Activated CD4-positive, alpha-beta memory T cell treated with anti-CD3 and anti-CD28 coated beads, Interleukin-2, amount 10 ng/mL, durations not matched to agents 7 days and 5 days (primary cell): ENCODE data around the gene GSC2. TPM values are rescaled to one million over a fixed set of nuclear protein-coding genes. Genes with fewer than 3 reads are reported as not detected.

ENCODE experiments used
- CTCF ChIA-PET: fragments of 350-600 bp; sonication (Branson Sonifier 250); formaldehyde crosslinking; loops from one replicate; lab custom pipeline; 2021; ENCODE audit warnings: antibody characterized with exemption, inconsistent platforms; lab: Charles Lee
- POLR2A ChIA-PET: fragments of 350-600 bp; sonication (Branson Sonifier 250); formaldehyde crosslinking; loops from one replicate; lab custom pipeline; 2021; ENCODE audit warnings: antibody characterized with exemption; lab: Charles Lee
- DNase-seq: peaks from one replicate; pipeline ENCODE4 v3.0.0-alpha.2; 2020
- H3K27ac Mint-ChIP-seq: one replicate; pipeline ENCODE4 v1.8.0; 2021; ENCODE audit warnings: mild to moderate bottlenecking, mixed read lengths
- H3K27me3 Mint-ChIP-seq: one replicate; pipeline ENCODE4 v1.8.0; 2021; ENCODE audit warnings: mixed read lengths
- H3K36me3 Mint-ChIP-seq: one replicate; pipeline ENCODE4 v1.8.0; 2021; ENCODE audit warnings: low read depth, mixed read lengths
- H3K4me1 Mint-ChIP-seq: one replicate; pipeline ENCODE4 v1.8.0; 2021; ENCODE audit warnings: mixed read lengths
- H3K4me3 Mint-ChIP-seq: one replicate; pipeline ENCODE4 v1.8.0; 2021; ENCODE audit warnings: mild to moderate bottlenecking, mixed read lengths
- H3K9me3 Mint-ChIP-seq: one replicate; pipeline ENCODE4 v1.8.0; 2021; ENCODE audit warnings: mixed read lengths
- total RNA-seq, 2 experiments: library from RNA; stranded (reverse); gene quantifications; one replicate each; pipeline ENCODE4 v1.2.3, GENCODE V29; 2021

GSC2 gene
- total RNA-seq, 2 experiments from 2014 or later = not detected

DNA sequence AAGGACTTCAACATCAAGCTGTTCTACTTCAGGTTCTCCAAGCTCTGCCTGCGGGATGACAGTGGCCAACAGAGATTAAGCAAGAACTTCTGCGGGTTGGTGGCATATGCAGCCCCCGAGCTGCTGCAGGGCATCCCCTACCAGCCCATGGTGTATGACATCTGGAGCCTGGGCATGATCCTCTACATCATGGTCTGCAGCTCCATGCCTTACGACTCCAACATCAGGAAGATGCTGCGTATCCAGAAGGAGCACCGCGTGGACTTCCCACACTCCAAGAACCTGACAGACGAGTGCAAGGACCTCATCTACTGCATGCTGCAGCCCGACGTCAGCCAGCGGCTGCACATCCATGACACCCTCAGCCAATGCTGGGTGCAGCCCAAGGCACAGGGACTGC is 25.1 kb downstream of the GSC2 start:
- Mint-ChIP-seq H3K4me1 (peaks cover 22% of the 10 kb centered on the region), H3K27ac (no peak overlapping the region), H3K9me3 (no peaks in the 10 kb centered on the region), H3K4me3 (no peak overlapping the region), H3K27me3 (no peaks in the 10 kb centered on the region), H3K36me3 (peaks cover 3% of the 10 kb centered on the region)
- POLR2A ChIA-PET = interaction anchor here (1.1 kb wide), 1 partner anchor 14 kb away, joined by 3 read pairs; no protein-coding TSS in a partner anchor
- no peak for DNase-seq
- CTCF ChIA-PET = no interaction called here

DNA sequence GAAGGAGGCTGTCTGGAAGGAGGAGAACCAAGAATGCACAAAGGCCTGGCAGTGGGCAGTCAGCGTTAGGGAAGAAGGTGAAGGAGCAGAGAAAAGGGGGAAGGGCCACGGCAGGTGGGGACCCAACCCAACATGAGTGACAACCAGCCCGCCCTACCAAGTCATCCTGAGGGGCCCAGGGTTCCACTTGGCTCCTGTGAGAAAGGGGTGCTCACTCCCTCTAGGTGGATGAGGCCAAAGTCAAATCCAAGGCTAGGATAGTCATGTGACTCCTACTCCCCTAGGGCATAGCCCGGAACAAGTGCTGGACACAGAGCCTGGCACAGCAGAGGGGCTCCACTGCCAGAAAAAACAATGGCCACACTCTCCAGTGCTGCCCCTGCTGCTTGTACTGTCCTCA is 25.7 kb downstream of the GSC2 start:
- Mint-ChIP-seq H3K36me3 (peaks cover 3% of the 10 kb centered on the region), H3K4me1 (peaks cover 27% of the 10 kb centered on the region), H3K4me3 (no peak overlapping the region), H3K27ac (no peak overlapping the region), H3K9me3 (no peaks in the 10 kb centered on the region), H3K27me3 (no peaks in the 10 kb centered on the region)
- POLR2A ChIA-PET = interaction anchor here (1.1 kb wide), 1 partner anchor 15 kb away, joined by 3 read pairs; no protein-coding TSS in a partner anchor
- CTCF ChIA-PET = no interaction called here
- DNase-seq = no peak

DNA sequence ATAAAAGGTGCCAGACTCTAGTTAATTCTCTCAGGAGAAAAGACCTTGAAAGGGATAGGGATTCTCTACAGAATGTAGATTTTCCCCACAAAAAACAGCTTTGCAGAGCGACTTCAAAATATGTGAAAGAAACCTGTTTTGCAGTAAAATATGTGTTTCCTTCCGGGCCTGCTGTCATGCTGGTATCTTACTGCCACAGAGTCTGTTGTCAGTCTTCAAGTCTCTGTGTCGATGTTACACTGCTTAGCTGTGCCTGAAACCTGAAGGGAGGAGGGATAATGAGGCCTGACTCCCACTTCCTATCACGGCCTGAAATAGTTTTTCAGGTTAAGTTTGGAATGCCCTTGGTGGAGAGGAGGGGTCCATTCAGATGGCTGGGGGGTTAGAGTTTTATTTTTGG is 26.2 kb downstream of the GSC2 start:
- Mint-ChIP-seq H3K36me3 (peaks cover 3% of the 10 kb centered on the region), H3K27me3 (no peaks in the 10 kb centered on the region), H3K27ac (no peak overlapping the region), H3K4me3 (no peak overlapping the region), H3K9me3 (no peaks in the 10 kb centered on the region), H3K4me1 (peaks cover 31% of the 10 kb centered on the region)
- ChIA-PET POLR2A (interaction anchor here (1.1 kb wide), 1 partner anchor 15 kb away, joined by 3 read pairs; no protein-coding TSS in a partner anchor), CTCF (interaction anchor here (3.5 kb wide), 1 partner anchor 21 kb away, joined by 17 read pairs; the partner anchor contains the start of gene ESS2)
- DNase-seq = no peak

DNA sequence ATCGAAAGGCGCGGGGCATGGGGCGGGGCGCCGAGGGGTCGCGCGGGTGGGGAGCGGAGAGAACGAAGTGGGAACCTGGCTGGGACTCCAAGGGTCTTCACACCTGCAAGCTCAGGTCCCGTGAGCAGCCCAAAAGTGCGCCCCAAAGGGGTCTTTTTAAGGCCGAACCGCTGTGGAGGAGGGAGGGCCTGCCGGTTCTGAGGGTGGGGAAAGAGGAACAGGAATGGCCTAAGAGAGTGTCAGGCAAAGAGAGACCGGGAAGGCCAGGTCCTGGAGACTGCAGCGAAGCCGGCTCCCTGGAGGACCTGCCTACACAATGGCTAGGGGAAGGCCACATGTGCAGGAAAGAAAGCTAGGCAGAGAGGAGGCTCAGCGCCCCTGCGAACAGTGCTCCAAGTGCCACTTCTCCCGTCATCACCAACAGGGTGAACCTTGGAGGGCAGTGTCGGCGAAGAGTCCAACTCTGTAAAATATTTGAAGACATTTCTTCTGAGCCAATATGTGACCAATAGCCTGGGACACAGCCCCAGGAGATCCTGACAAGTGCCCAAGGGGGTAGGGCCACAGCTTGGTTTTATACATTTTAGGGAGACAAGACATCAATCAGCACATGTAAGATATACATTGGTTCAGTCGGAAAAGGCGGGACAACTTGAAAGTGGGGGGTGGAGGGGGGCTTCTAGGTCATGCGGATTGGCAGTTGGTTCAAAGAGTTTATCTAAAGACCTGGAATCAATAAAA is 27.2 kb downstream of the GSC2 start:
- no peaks in the 10 kb centered on the region for H3K9me3 Mint-ChIP-seq

DNA sequence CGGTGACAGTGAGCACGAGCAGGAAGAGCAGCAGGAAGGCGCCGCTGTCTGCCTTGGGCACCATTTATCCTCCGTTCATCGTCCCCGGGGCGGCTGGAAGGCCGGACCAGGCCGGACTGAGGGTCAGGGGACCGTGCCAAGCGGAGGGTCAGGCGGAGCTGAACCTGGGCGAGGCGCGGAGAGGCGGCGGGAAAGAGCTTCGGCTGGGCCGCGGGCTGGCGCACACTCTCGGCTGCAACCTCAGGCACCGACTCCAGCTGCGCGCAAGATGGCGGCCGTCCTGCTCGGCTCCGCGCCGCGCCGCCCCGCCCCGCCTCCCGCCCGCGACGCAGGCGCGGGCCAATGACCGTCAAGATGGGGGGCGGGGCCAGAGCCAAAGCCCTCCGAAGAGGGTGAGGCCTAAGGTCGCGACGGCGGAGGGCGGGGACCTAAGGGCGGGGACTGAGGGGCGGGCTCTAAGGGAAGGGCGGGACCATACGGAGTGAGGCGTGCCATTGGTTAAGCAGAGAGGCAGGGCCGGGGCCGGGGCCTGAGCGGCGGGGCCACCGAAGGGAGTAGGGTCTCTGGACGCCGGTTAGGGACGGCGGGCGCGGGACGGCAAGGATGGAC is 27.8 kb downstream of the GSC2 start, which contains the start of gene DGCR2:
Gene DGCR2, minus strand, starts transcription at position 270 of the 609 bp plus-strand sequence. Its CDS starts 206 bp downstream, at position 64.
- H3K27me3 Mint-ChIP-seq = no peaks in the 10 kb centered on the region
- peak within 1 kb of the TSS; percentile 79 for H3K4me3 Mint-ChIP-seq
- H3K9me3 Mint-ChIP-seq = no peaks in the 10 kb centered on the region
- DNase-seq = peak; percentile 97
- peak within 1 kb of the TSS; percentile 62 for H3K27ac Mint-ChIP-seq
- CTCF ChIA-PET = interaction anchor here (2.5 to 3.5 kb wide), 2 partner anchors 11 to 22 kb away, joined by 10 to 17 read pairs; partner anchors contain the start of gene ESS2
- POLR2A ChIA-PET = interaction anchor here (0.6 to 2.8 kb wide), 10 partner anchors 11 to 357 kb away, joined by 3 to 41 read pairs (median 4); partner anchors contain the start of genes CDC45, CLTCL1, ESS2 and UFD1
- peaks cover 3% of the 10 kb centered on the region for H3K36me3 Mint-ChIP-seq
- peaks cover 41% of the 10 kb centered on the region for H3K4me1 Mint-ChIP-seq

More for the DNA sequence above, 27.2 kb downstream of the GSC2 start:
- H3K4me3 Mint-ChIP-seq = peak overlapping the region; percentile 76
- no peaks in the 10 kb centered on the region for H3K27me3 Mint-ChIP-seq
- peaks cover 3% of the 10 kb centered on the region for H3K36me3 Mint-ChIP-seq
- peak overlapping the region; percentile 52 for H3K27ac Mint-ChIP-seq
- peaks cover 38% of the 10 kb centered on the region for H3K4me1 Mint-ChIP-seq
- CTCF ChIA-PET = interaction anchor here (2.5 to 3.5 kb wide), 2 partner anchors 12 to 22 kb away, joined by 10 to 17 read pairs; partner anchors contain the start of gene ESS2
- DNase-seq = no peak
- POLR2A ChIA-PET = interaction anchor here (0.6 to 2.8 kb wide), 10 partner anchors 12 to 356 kb away, joined by 3 to 41 read pairs (median 4); partner anchors contain the start of genes CDC45, CLTCL1, ESS2 and UFD1

DNA sequence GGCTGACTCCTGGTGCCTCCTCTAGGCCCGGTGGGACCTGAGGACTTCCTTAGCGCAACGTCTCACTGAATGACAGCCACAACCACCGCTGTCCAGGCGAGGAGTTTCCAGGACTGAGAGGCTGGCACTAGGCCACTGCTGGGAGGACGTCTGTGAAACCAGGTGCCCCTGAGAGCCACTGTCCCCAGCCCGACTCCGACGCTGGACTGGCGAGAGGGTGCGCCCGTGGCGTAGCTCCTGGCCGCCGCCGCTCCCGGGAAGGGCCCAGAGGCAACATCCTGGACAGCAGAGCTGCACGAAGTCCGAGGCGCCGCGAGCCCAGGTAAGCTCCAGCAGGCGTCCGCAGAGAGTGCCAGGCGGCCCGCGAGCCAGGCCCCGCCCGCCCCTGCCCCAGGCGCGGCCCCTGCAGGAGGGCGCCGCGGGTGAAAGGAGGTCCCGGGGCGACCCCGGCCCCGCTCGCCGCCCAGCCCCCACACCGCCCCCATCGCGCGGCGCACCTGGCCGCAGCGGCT is 28.4 kb downstream of the GSC2 start:
- no peaks in the 10 kb centered on the region for H3K9me3 Mint-ChIP-seq
- peak; percentile 42 for DNase-seq
- ChIA-PET POLR2A (interaction anchor here (0.9 to 2.8 kb wide), 8 partner anchors 10 to 358 kb away, joined by 3 to 41 read pairs (median 6); partner anchors contain the start of genes CDC45, CLTCL1, ESS2 and UFD1), CTCF (interaction anchor here (2.5 to 3.5 kb wide), 2 partner anchors 11 to 23 kb away, joined by 10 to 17 read pairs; partner anchors contain the start of gene ESS2)
- H3K4me1 Mint-ChIP-seq = peaks cover 45% of the 10 kb centered on the region
- peaks cover 3% of the 10 kb centered on the region for H3K36me3 Mint-ChIP-seq
- peak overlapping the region; percentile 79 for H3K4me3 Mint-ChIP-seq
- peak overlapping the region; percentile 62 for H3K27ac Mint-ChIP-seq
- H3K27me3 Mint-ChIP-seq = no peaks in the 10 kb centered on the region

DNA sequence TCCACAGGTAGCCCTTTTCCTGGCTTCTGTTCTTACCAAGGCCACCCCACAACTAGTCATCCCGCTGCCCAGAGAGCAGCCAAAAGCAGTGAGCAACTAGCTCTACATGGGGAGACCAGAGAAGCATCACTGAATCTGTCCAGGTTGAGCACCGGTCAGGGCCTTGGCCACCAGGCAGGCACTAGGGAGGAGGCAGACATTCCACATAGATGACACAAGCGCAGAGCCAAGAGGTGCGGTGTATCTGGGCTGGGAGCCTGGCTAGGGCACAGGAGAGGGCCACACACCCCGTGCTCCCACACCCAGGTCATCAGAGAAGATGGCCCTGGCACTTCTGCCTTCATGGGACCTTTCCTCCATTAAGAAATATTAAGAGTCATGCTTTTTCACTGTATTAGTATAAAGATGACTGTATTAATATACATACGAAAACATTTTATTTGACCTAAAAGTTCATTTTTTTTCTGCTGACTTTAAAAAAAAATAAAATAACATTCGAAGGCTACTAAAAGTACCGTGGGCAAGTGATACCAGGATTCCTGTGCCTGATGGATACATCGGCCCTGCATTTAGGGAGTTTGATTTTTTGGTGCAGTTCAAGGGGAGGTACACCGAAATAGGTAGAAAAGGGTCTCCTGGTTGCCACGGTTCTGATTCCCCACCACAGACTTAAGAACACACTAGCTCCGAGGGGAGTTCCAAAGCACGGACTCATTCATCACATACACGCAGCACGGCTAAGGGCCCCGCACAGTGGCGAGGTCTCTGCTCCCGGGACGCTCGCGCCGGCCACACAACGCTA is 29.1 kb downstream of the GSC2 start:
- DNase-seq = no peak
- POLR2A ChIA-PET = interaction anchor here (1.0 to 2.8 kb wide), 6 partner anchors 10 to 358 kb away, joined by 3 to 41 read pairs (median 6); partner anchors contain the start of genes CDC45, ESS2 and UFD1
- H3K9me3 Mint-ChIP-seq = no peaks in the 10 kb centered on the region
- peaks cover 3% of the 10 kb centered on the region for H3K36me3 Mint-ChIP-seq
- CTCF ChIA-PET = interaction anchor here (2.5 to 3.5 kb wide), 2 partner anchors 10 to 24 kb away, joined by 10 to 17 read pairs; partner anchors contain the start of gene ESS2
- H3K27ac Mint-ChIP-seq = peak overlapping the region; percentile 62
- H3K27me3 Mint-ChIP-seq = no peaks in the 10 kb centered on the region
- H3K4me3 Mint-ChIP-seq = peak overlapping the region; percentile 79
- H3K4me1 Mint-ChIP-seq = peaks cover 49% of the 10 kb centered on the region

DNA sequence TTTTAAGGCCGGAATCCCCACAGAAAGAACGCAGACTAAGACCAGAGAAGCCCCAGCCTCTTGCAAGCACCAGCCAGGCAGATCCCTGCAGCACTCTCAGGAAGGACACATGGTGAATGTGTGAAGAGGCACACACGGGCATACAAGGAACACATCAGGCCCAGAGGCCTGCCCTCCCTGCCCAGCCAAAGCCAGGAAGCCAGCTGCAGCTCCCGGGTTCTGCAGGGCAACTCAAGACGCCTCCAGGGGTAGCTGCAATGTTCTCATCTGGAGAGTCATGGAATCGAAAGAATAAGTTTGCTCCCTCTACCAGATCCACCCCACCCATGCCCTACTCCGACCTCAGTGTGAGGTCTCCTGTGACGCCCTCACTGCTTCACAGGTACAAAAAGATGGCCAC is 30.1 kb downstream of the GSC2 start:
- Mint-ChIP-seq H3K27ac (no peak overlapping the region), H3K36me3 (peaks cover 3% of the 10 kb centered on the region), H3K27me3 (no peaks in the 10 kb centered on the region), H3K4me3 (peak overlapping the region; percentile 13), H3K4me1 (peaks cover 51% of the 10 kb centered on the region), H3K9me3 (no peaks in the 10 kb centered on the region)
- no peak for DNase-seq
- CTCF ChIA-PET = interaction anchor here (2.7 kb wide), 1 partner anchor 24 kb away, joined by 10 read pairs; the partner anchor contains the start of gene ESS2
- POLR2A ChIA-PET = interaction anchor here (2.8 kb wide), 1 partner anchor 9 kb away, joined by 41 read pairs; no protein-coding TSS in a partner anchor

DNA sequence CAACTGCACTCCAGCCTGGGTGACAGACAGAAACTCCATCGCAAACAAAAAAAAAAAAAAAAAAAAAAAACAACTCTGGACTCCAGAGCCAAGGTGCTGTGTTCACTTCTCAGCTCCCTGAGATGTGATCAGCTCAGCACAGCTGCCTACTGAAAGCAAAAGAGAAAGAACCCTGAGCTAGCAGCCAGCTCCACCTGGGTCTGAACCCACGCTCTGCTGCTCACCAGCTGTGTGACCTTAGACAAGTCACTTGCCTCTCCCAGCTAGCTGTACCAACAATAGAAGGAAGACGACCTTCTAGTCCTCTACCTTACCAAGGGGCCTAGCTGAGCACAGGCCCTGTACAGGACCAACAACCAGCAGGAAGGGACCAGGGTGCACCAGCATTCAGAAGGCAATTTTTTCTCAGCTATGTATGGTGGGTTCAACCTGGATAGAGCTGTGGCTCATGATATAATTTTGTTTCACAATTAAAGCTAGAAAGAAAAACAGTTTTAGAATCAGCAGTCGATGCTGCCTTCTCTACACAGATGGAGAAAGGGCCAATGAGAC is 31.7 kb downstream of the GSC2 start:
- CTCF ChIA-PET = interaction anchor here (0.7 to 2.7 kb wide), 3 partner anchors 8 to 26 kb away, joined by 3 to 10 read pairs (median 4); partner anchors contain the start of gene ESS2
- DNase-seq = no peak
- Mint-ChIP-seq H3K9me3 (no peaks in the 10 kb centered on the region), H3K4me1 (peaks cover 55% of the 10 kb centered on the region), H3K27ac (no peak overlapping the region), H3K4me3 (no peak overlapping the region), H3K36me3 (peaks cover 3% of the 10 kb centered on the region), H3K27me3 (no peaks in the 10 kb centered on the region)
- POLR2A ChIA-PET = no interaction called here

DNA sequence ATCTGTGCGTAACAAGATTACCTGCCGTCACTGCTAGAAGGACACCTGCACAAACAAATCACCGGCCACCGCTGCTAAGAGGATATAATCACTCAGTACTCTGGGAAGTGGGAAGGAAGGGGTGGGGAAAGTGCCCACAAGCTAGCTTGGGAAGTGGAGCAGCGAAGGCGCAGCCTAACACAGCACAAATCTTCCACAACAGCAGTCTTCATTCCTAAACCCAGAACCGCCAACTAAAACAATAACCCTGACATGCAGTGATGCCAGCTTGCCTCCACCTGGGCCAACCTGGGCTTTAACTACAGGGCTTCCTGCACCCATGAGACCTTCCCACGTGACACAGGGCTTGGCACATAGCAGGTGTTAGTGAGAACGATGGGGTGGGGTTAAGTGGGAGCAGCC is 33.0 kb downstream of the GSC2 start:
- Mint-ChIP-seq H3K36me3 (peaks cover 3% of the 10 kb centered on the region), H3K9me3 (no peaks in the 10 kb centered on the region), H3K27me3 (no peaks in the 10 kb centered on the region), H3K27ac (no peak overlapping the region), H3K4me3 (no peak overlapping the region), H3K4me1 (peaks cover 52% of the 10 kb centered on the region)
- ChIA-PET POLR2A (interaction anchor here (3.3 kb wide), 1 partner anchor 27 kb away, joined by 12 read pairs; the partner anchor contains the start of gene ESS2), CTCF (interaction anchor here (2.0 to 2.7 kb wide), 2 partner anchors 10 to 27 kb away, joined by 8 to 10 read pairs; partner anchors contain the start of gene ESS2)
- no peak for DNase-seq

DNA sequence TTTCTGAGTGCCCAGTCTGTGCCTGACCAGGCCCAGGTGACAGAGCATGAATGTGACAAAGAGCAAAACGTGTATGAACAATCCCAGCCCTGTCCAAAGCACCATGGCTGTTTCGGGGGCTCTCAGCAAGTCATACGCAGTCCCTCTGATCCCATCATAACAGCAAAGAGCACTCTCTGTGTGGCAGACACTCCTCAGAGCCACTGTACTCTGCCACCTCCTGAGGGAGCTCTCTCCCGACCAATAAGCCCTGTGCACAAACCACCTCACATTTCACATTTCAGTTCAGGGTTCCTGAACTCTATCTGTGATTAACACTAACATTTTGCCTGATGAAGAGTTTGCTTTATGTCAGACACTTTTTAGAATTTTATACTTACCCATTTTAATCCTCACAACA is 34.5 kb downstream of the GSC2 start:
- H3K27me3 Mint-ChIP-seq = no peaks in the 10 kb centered on the region
- H3K36me3 Mint-ChIP-seq = peaks cover 2% of the 10 kb centered on the region
- no peak for DNase-seq
- H3K4me3 Mint-ChIP-seq = no peak overlapping the region
- ChIA-PET POLR2A (interaction anchor here (3.3 kb wide), 1 partner anchor 29 kb away, joined by 12 read pairs; the partner anchor contains the start of gene ESS2), CTCF (interaction anchor here (2.0 kb wide), 1 partner anchor 9 kb away, joined by 8 read pairs; no protein-coding TSS in a partner anchor)
- H3K27ac Mint-ChIP-seq = no peak overlapping the region
- no peaks in the 10 kb centered on the region for H3K9me3 Mint-ChIP-seq
- H3K4me1 Mint-ChIP-seq = peaks cover 52% of the 10 kb centered on the region
